ENCODE measurements around the gene ACTR5.
A peak's percentile ranks its signal among the peaks of the same experiment; 100 is the strongest.
"Not testable (repeated sequence)": the region's sequence is repeated elsewhere in the genome, so short reads cannot be mapped to it uniquely, and the experiment has no call there.

Gene ACTR5

DNA sequence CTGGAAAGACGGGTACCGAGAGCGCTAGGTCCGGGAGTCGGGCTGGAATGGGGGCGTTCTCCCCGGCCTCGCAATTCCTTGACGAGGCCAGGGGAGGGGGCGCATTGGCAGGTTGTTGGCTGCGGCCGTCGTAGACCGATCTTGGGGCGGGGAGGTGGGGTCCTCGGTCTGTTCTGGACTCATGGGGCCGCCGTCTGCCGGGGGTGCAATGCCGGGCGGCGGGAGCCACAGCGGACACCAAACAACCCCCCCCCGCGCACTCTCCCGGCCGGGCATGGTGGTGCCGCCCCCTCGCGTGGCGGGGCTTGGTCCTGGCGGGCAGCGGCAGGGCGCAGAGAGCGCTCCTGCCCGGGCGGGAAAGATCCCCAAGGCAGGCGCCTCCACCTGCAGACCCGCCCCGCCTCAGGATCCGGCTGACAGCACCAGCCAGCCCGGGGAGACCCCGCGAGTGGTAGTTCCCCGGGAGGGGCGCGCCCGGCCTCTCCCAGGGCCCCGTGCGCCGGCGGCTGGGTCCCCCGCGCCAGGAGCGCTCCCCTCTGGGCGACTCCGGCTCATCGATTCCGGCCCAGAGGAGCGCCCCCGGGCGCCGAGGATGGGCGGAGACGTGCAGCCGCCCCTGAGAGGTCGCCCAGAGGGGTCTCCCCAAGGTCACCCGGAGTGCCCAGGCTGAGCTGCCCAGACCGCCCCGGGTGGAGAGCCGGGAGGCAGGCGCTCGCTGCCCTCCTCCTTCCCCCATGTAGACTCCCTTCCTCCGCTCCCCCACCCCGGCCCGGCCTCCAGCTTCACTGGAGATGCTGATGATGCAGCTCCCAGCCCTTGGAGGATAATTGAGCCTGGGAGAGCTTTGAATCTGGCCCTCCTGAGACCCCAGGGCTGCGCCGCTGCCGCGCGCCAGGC is 57.9 kb downstream of the ACTR5 start:
- DNase-seq: peak; percentile 27 to 43

DNA sequence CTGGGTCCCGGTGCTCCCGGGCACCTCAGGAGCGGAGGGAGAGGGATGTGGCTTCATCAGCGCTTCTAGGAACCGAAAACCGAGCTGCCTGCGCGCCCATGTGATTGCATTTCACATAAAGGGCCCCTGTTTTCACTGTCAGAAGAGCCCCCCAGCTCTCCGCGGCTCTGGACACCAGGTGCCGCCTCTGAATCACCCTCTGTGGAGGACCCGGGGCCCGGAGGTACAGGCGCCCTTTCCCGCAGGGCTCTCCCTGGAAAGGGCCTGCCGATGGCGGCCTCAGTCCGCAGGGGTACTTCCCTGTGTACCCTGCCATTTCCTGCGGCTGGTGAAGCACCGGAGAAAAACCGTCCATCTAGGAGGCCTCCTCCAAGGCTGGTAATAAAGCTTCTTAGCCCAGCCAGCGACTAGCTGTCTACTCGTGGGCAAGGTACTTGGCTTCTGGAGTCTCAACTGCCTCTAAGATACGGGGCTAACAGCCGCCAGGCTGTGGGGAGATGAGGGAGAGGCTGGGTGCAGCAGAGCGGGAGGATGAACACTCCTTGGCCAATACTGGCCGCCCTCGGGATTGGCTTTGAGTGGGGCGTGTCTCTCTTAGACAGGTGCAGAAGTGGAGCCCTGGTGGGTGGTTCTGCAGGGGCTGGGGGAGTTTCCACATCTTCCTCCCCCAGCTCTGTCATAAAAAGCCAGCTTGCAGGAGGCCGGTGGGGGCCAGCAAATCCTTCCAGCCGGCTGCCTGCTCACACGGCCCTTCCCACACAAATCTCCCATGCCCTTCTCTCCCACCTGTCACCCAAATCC is 58.8 kb downstream of the ACTR5 start:
- peak; percentile 46 to 56 for DNase-seq

DNA sequence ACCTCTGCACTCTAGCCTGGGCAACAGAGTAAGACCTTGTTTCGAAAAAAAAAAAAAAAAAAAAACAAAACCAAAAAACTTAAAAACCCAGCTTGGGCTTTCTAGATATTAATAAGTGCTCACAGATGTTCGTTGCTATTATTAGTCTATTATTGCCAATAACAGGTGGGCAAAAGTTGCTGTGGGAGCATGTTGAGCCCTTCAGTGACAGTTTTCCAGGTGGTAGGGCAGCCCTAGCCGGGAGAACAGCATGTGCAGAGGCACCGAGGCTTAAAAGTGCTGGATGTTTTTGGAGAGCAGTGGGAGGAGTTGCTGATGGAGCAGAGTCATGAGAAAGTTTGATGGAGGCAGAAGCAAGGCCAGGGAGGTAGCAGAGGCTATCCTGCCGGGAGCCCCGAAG is 61.7 kb downstream of the ACTR5 start:
- no peak for DNase-seq

DNA sequence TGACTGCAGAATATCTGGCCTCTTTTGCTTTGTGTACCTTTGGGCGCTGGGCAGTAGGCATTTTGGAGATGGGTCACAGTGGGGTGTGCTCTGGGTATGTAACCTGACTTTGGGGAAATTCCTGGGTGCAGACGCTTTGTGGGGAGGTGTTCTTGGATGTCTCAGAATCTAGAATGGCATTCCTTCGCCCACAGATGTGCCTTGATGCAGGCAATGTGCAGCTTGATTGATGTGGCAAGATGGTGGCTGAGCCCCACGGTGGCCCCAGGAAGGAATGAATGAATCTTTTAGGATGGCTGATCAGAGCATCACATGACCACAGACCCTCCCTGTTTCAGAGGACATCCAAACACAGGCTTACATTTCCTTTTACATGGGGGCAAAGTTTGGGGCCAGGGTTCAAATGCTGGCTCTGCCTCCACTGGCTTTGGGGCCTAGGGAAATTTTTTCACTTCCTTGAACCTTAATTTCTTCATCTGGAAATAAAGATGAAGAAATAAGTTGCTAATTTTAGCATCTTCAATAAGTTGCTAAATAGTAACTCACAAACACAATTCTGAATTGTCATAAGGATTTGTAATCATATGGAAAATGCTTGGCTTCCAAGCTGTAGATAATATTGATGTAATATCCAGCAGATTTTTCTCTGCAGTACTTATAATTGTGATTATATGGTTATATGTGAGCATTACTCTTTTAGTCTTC is 62.8 kb downstream of the ACTR5 start:
- no peak for DNase-seq

DNA sequence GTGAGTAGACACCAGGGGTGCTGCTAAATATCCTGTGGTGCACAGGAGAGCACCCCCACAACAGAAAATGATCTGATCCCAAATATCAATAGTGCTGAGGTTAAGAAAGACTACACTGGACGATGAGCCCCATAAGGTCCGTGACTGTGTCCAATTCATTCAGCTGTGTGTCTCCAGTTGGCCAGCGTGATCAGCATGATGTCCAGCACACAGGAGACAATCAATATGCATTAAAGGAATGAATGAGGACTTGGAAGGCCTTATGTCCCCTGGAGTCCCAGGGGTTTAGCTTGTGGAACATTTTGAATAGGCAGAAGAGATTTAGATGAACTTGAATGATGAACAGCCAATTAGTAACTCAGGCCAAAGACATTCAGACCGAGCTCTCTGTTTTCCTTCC is 63.5 kb downstream of the ACTR5 start:
- DNase-seq: no peak

DNA sequence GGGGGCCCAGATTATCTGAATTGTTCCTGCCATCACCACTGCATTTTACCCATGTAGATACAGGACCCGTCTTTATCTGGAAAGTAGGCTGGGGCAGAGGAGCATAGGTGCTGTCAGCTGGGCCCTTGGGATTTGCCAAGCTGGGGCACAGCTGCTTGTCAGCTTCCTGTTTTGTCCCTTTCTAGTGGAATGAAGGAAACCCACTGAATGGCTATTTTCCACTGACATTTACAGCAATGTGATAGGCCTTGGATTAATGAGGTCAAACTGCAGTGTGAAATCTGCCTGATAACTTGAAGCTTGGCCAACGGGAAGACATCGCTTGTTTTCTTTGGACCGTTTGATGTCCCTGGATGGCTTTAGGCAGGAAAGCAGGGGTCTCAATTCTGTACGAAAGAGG is 63.9 kb downstream of the ACTR5 start:
- no peak for DNase-seq

DNA sequence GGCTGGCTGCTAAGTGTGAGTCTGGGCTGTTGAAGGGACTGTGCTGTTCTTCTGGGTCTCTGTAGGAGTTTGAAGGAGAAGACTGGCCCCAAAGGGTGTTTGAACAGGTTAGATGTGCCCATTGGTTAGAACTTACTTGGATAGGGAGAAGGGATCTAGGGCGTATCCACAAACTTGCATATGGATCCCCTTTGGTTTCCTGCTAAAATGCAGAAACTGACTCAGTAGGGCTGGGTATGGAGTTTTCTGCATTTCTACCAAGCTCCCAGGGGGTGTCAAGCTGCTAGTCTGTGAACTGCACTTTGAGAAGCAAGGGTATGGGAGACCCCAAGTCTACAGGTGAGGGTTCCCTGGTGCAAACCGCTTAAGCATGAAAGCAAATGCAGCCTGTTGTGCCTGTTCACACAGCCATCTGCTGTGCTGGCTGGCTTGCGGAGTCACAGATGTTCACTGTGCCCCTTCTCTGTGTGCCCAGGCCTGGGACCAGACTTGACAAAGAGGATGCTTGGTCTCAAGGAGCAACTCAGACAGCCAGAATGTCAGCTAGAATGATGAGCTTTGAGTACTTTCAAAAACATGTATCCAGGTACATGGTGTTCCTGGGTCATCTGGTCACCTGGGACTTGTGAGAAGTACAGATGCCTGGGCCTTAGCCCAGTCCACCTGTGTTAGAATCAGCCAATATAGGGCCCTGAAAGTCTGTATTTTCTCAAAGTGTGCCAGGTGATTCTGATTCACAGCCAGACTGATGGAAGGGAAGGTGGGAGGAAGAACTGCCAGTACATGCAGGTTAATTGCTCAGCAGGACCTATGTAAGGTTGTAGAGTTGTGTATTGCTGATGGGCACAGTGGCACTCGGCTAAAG is 64.7 kb downstream of the ACTR5 start:
- DNase-seq: no peak

DNA sequence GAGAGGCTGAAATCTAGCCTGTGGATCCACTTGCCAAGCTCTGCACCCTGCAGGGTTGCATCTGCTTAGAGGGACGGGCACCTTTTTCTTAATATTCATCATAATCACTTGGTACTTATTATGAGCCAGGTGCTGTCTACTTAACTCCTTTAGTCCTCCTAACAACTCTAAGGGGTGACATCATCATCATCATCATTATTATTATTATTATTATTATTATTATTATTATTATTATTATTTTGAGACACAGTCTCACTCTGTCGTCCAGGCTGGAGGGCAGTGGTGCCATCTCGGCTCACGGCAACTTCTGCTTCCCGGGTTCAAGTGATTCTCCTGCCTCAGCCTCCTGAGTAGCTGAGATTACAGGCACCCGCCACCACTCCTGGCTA is 65.3 kb downstream of the ACTR5 start:
- DNase-seq: not testable (repeated sequence)

DNA sequence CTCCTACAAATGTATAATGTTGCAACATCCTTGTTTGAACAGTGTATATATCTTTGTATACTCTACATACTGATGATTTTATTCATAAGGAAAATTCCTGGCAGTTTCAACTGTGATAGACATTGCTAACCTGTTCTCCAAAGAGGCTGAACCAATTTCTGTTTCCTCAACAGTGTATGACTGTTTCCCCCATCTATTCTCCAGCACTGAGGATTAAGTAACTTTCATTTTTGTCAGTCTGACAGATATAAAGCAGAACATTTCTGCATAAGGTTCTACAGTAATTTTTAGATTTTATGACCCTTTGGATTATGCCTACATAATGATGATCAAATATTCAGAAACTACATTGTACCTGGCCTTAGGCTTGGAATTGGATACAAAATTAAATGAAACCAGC is 67.2 kb downstream of the ACTR5 start:
- DNase-seq: no peak

DNA sequence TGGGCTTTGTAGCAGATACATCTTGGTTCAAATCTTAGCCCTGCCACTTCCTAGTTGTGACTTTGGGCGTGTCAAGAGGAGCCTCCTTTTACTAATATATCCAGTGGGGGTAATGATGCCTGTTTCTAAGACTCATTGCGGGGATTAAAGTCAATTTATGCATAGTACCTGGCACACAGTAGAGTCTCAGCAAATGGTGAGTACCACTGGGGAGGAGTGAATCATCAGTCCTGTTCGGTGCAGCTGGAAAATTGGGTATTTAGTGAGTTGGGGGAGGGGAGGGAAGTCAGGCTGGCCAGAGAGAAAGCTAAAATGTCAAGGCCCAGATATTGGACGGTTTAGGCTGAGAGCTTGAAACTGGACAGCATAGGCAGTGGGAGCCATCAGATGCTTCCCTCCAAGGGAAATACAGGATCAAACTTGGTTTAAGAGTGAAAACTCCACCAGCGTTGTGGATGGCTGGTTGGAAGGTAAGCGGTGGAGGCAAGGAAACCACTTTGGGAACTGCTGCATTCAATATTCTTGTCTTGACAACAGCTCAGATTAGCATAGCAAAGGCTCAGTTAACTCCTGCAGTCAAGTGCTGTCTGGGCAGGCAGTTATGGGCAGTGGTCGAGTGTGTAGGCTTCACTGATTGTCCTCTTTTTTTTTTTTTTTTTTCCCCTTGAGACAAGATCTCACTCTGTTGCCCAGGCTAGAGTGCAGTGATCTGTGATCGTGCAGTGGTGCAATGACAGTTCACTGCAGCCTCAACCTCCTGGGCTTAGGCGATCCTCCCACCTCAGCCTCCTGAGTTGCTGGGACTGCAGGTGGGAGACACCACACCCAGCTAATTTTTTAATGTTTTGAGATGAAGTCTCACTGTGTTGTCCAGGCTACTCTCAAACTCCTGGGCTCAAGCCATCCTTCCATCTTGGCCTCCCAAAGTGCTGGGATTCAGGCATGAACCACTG is 70.1 kb downstream of the ACTR5 start:
- DNase-seq: no peak
